WTC11 (cell line): ENCODE data around the gene OSCAR. TPM values are rescaled to one million over a fixed set of nuclear protein-coding genes. Genes with fewer than 3 reads are reported as not detected.

Experiments used
- ATAC-seq: fragments of 200-7000 bp; cut with Tn5 transposase; 2 replicates; pipeline ENCODE4 v1.10.0; 2021; ENCODE audit warnings: mild to moderate bottlenecking, moderate library complexity
- CTCF ChIA-PET: fragments of 300-600 bp; sonication (Branson Sonifier 250); formaldehyde crosslinking; loops from one replicate; lab custom pipeline; 2021; ENCODE audit warnings: antibody characterized with exemption; lab: Charles Lee
- POLR2A ChIA-PET: fragments of 350-600 bp; sonication (Branson Sonifier 250); formaldehyde crosslinking; loops from one replicate; lab custom pipeline; 2021; ENCODE audit warnings: antibody characterized with exemption; lab: Charles Lee
- DNase-seq: peaks from one replicate; pipeline ENCODE4 v3.0.0; 2021; ENCODE audit warnings: low spot score
- H3K27ac Mint-ChIP-seq: 2 replicates; pipeline ENCODE4 v1.8.0; 2021; ENCODE audit warnings: mixed read lengths
- H3K27me3 Mint-ChIP-seq: 2 replicates; pipeline ENCODE4 v1.8.0; 2021; ENCODE audit warnings: low read depth, mild to moderate bottlenecking, moderate library complexity, mixed read lengths
- H3K36me3 Mint-ChIP-seq: 2 replicates; pipeline ENCODE4 v1.8.0; 2021; ENCODE audit warnings: mixed read lengths
- H3K4me1 Mint-ChIP-seq: 2 replicates; pipeline ENCODE4 v1.8.0; 2022; ENCODE audit warnings: mixed read lengths
- H3K4me3 Mint-ChIP-seq: 2 replicates; pipeline ENCODE4 v1.8.0; 2021; ENCODE audit warnings: mild to moderate bottlenecking, moderate library complexity, mixed read lengths
- H3K9me3 Mint-ChIP-seq: 2 replicates; pipeline ENCODE4 v1.8.0; 2021; ENCODE audit warnings: mixed read lengths
- AR ChIP-seq: fragments of 250-450 bp; sonication (Bioruptor Pico); IDR thresholded peaks from 2 replicates; pipeline ENCODE4 v1.9.0; 2021; ENCODE audit warnings: mild to moderate bottlenecking
- ATF1 ChIP-seq: sonication (generic); formaldehyde crosslinking; IDR thresholded peaks from 2 replicates; pipeline ENCODE4 v1.8.1; 2023; ENCODE audit warnings: mild to moderate bottlenecking, moderate library complexity, missing genetic modification reagents
- CREB1 ChIP-seq: sonication (generic); formaldehyde crosslinking; IDR thresholded peaks from 2 replicates; pipeline ENCODE4 v1.8.0; 2023; ENCODE audit warnings: mild to moderate bottlenecking, missing genetic modification reagents
- E2F1 ChIP-seq: sonication (generic); formaldehyde crosslinking; IDR thresholded peaks from 2 replicates; pipeline ENCODE4 v1.8.0; 2022; ENCODE audit warnings: mild to moderate bottlenecking, missing genetic modification reagents
- GRHL2 ChIP-seq: fragments of 250-450 bp; sonication (Bioruptor Pico); IDR thresholded peaks from 2 replicates; pipeline ENCODE4 v1.8.0; 2022; ENCODE audit warnings: mild to moderate bottlenecking, moderate library complexity; ENCODE audit not compliant: insufficient replicate concordance, severe bottlenecking
- HMGA2 ChIP-seq: fragments of 250-450 bp; sonication (Bioruptor Pico); IDR thresholded peaks from 2 replicates; pipeline ENCODE4 v1.4.0; 2021; ENCODE audit warnings: mild to moderate bottlenecking, moderate library complexity
- JUN ChIP-seq: sonication (generic); formaldehyde crosslinking; IDR thresholded peaks from 2 replicates; pipeline ENCODE4 v1.8.0; 2023; ENCODE audit warnings: mild to moderate bottlenecking, missing genetic modification reagents
- MXD4 ChIP-seq: fragments of 250-450 bp; sonication (Bioruptor Pico); IDR thresholded peaks from 2 replicates; pipeline ENCODE4 v1.8.0; 2021; ENCODE audit warnings: mild to moderate bottlenecking, moderate library complexity, borderline replicate concordance
- ZBTB21 ChIP-seq: sonication (generic); formaldehyde crosslinking; IDR thresholded peaks from 2 replicates; pipeline ENCODE4 v1.8.1; 2023; ENCODE audit warnings: mild to moderate bottlenecking, missing genetic modification reagents, borderline replicate concordance
- ZMAT4 ChIP-seq: fragments of 250-450 bp; sonication (Bioruptor Pico); IDR thresholded peaks from 2 replicates; pipeline ENCODE4 v1.9.0; 2021; ENCODE audit warnings: mild to moderate bottlenecking
- total RNA-seq: library from RNA; stranded (reverse); gene quantifications from 3 replicates; pipeline ENCODE4 v1.2.3, GENCODE V29; 2021
- TF ChIP-seq, protein P1 (sequence below): fragments of 250-450 bp; sonication (Bioruptor Pico); IDR thresholded peaks from 2 replicates; pipeline ENCODE4 v1.9.0; 2021; ENCODE audit warnings: mild to moderate bottlenecking, borderline replicate concordance
- TF ChIP-seq, protein P2 (sequence below): sonication (generic); formaldehyde crosslinking; IDR thresholded peaks from 2 replicates; pipeline ENCODE4 v1.8.0; 2023; ENCODE audit warnings: missing genetic modification reagents
- TF ChIP-seq, protein P3 (sequence below): sonication (generic); formaldehyde crosslinking; IDR thresholded peaks from 2 replicates; pipeline ENCODE4 v1.8.0; 2022; ENCODE audit warnings: mild to moderate bottlenecking, missing genetic modification reagents

The OSCAR gene
- total RNA-seq, 1 experiment from 2014 or later, result 2.3 TPM

- TF ChIP-seq E2F1 (CRISPR knock-in tag), result no peak
- TF ChIP-seq AR, result no peak
- no peak for TF ChIP-seq GRHL2
- TF ChIP-seq ZBTB21 (CRISPR knock-in tag), result no peak
- TF ChIP-seq ATF1 (CRISPR knock-in tag), result no peak
- TF ChIP-seq CREB1 (CRISPR knock-in tag), result no peak
- TF ChIP-seq MXD4 (CRISPR knock-in tag), result no peak
- TF ChIP-seq, protein P1, sequence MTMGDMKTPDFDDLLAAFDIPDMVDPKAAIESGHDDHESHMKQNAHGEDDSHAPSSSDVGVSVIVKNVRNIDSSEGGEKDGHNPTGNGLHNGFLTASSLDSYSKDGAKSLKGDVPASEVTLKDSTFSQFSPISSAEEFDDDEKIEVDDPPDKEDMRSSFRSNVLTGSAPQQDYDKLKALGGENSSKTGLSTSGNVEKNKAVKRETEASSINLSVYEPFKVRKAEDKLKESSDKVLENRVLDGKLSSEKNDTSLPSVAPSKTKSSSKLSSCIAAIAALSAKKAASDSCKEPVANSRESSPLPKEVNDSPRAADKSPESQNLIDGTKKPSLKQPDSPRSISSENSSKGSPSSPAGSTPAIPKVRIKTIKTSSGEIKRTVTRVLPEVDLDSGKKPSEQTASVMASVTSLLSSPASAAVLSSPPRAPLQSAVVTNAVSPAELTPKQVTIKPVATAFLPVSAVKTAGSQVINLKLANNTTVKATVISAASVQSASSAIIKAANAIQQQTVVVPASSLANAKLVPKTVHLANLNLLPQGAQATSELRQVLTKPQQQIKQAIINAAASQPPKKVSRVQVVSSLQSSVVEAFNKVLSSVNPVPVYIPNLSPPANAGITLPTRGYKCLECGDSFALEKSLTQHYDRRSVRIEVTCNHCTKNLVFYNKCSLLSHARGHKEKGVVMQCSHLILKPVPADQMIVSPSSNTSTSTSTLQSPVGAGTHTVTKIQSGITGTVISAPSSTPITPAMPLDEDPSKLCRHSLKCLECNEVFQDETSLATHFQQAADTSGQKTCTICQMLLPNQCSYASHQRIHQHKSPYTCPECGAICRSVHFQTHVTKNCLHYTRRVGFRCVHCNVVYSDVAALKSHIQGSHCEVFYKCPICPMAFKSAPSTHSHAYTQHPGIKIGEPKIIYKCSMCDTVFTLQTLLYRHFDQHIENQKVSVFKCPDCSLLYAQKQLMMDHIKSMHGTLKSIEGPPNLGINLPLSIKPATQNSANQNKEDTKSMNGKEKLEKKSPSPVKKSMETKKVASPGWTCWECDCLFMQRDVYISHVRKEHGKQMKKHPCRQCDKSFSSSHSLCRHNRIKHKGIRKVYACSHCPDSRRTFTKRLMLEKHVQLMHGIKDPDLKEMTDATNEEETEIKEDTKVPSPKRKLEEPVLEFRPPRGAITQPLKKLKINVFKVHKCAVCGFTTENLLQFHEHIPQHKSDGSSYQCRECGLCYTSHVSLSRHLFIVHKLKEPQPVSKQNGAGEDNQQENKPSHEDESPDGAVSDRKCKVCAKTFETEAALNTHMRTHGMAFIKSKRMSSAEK, result no peak
- no peak for TF ChIP-seq HMGA2 (CRISPR knock-in tag)
- TF ChIP-seq, protein P2, sequence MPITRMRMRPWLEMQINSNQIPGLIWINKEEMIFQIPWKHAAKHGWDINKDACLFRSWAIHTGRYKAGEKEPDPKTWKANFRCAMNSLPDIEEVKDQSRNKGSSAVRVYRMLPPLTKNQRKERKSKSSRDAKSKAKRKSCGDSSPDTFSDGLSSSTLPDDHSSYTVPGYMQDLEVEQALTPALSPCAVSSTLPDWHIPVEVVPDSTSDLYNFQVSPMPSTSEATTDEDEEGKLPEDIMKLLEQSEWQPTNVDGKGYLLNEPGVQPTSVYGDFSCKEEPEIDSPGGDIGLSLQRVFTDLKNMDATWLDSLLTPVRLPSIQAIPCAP (CRISPR knock-in tag), result no peak
Measured at GRCh38 chr19:54145541-54146158, 45.0 kb upstream of the OSCAR start (continued).

DNA sequence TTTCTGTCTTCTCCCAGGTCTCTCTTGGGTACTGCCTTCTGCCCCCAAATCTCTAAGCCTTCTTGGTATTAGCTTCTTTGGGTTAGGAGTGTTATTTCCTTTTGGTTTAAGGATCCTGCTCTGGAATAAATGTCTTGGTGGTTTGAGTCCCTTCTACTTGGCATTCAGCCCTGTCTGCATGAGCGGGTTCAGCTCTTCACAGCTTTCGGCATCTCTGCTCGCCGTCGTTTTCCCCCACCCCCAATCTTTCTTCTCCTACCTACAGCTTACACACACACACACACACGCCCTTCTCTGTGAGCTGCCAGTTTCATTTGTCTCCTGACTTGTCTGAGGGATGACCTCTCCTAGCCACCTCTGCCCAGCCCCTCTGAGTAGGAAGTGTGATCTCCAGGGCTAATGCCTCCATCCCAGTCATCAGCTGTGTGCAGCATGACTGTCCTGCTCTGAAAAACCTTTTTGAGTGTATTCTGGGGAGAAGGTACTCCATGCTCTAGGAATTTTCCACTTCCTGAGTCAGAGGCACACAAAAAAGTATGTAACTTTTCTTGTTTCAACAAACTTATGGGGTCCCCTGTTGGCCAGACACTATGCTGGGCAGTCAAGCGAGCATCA, 41.7 kb upstream of the OSCAR start:
- H3K4me3 Mint-ChIP-seq, result no peak overlapping the region
- H3K9me3 Mint-ChIP-seq, result no peaks in the 10 kb centered on the region
- DNase-seq (no peak), ATAC-seq (no peak)
- no peaks in the 10 kb centered on the region; the same call in 1 of the 2 replicates for H3K27me3 Mint-ChIP-seq
- H3K4me1 Mint-ChIP-seq, result peaks cover 20% of the 10 kb centered on the region
- ChIA-PET POLR2A (no interaction called here), CTCF (no interaction called here)
- peak overlapping the region; percentile 1; the same call in 1 of the 2 replicates for H3K27ac Mint-ChIP-seq
- TF ChIP-seq, protein P3, sequence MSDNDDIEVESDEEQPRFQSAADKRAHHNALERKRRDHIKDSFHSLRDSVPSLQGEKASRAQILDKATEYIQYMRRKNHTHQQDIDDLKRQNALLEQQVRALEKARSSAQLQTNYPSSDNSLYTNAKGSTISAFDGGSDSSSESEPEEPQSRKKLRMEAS (CRISPR knock-in tag), result no peak
- TF ChIP-seq JUN (CRISPR knock-in tag) (no peak), ZMAT4 (no peak), AR (no peak)
- peaks cover 53% of the 10 kb centered on the region for H3K36me3 Mint-ChIP-seq
